HT1080 (cell line): Measurements from ENCODE around the gene APOB. TPM values are rescaled to one million over a fixed set of nuclear protein-coding genes. Genes with fewer than 3 reads are reported as not detected.

Experiments
- DNase-seq: peaks from one replicate; pipeline ENCODE4 v3.0.0-alpha.2; 2015; ENCODE audit warnings: low read depth
- total RNA-seq: library from RNA; depleted of rRNA; stranded (reverse); fragments of >200 nt; shearing (Covaris generic); gene quantifications from 2 replicates; pipeline ENCODE4 v1.2.3, GENCODE V29; 2014

APOB gene
- total RNA-seq, 1 experiment from 2014 or later, result 0.27 TPM

- no peak for DNase-seq
Observed at GRCh38 chr2:21020031-21020667, 23.7 kb downstream of the APOB start.

DNA sequence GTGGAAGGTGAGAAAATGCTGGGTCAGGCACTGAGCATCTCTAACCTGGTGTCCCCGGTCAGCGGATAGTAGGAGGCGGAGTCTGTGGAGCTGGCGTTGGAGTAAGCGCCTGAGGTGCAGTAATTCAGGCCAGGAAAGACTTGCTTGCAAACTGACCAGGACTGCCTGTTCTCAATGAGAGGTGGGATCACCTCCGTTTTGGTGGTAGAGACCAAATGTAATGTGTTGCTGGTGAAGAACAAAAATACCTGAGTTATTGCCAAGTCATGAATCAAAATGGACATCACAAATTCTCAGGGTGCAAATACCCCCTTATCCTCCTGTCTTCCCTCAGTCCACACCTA lies 24.2 kb downstream of the APOB start:
- no peak for DNase-seq

DNA sequence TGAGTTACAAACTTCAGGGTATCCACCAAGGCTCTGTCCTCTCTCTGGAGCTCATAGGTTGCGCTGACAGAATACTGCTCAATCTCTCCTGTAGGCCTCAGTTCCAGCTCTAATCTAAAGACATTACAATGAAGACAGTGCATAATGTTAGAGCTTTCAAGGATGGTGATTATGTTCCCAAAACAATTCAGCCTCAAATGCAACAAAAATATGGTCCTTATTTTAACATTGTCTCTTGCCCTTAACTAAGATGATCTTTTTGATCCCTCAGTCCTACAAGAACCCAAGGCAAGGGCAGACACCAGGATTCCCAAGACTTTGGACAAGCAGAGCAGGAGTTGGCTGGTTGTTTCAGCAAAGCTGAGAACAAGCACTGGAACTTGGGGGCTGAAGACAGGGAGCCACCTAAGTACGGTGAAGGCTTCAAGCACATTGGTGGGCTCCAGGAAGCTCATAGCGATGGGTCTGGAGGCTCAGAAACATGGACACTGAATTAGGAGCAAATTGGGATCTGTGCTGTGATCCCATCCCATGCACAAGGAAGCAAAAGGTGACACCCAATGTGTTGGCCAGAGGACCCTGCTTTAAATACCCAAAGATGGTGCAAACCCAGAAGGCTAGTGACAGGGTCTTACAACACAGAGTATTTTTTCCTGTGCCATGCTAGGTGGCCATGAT lies 24.7 kb downstream of the APOB start:
- no peak for DNase-seq

DNA sequence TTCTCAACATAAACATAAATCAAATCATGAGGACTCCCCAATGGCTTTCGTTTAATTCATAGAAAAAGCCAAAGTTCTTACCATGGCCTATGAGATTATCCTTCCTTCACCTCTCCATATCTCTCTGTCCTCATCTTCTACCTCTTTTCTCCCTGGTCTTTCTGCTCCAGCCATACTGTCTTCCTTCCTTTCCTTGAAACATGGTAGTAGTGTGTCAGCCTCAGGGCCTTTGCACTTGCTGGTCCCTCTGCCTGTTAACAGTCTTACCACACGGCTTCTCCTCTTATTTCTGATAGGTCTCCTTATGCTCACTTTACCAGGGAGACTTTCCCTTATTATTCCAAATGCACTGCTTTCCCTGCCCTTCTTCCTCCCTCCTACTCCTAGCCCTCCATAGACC lies 25.6 kb downstream of the APOB start:
- no peak for DNase-seq

DNA sequence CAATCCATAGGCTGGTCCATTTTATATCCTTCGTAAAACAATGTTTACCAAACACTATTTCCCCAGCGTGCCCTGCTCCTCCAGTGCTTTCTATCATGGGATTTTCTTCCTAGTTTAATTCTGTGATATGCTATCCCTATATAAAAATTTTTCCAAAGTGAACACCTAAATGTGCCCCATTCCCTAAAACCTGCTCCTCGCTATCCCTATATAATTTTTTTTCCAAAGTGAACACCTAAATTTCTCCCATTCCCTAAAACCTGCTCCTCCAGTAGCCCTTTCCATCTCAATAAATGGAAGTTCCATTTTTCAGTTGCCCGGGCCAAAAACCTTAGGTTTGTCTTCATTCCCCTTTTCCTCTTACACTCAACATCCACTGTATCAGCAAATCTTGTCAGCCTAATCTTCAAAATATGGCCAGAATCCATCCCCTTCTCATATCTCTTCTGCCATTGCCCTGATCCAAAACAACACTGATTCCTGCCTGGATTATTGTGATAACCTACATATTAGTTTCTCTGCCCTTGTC lies 26.1 kb downstream of the APOB start:
- DNase-seq, result no peak

GRCh38 chr2:21015281-21015645 lies 28.6 kb downstream of the APOB start:
- DNase-seq, result no peak

GRCh38 chr2:21014364-21015280 lies 29.3 kb downstream of the APOB start:
- no peak for DNase-seq

DNA sequence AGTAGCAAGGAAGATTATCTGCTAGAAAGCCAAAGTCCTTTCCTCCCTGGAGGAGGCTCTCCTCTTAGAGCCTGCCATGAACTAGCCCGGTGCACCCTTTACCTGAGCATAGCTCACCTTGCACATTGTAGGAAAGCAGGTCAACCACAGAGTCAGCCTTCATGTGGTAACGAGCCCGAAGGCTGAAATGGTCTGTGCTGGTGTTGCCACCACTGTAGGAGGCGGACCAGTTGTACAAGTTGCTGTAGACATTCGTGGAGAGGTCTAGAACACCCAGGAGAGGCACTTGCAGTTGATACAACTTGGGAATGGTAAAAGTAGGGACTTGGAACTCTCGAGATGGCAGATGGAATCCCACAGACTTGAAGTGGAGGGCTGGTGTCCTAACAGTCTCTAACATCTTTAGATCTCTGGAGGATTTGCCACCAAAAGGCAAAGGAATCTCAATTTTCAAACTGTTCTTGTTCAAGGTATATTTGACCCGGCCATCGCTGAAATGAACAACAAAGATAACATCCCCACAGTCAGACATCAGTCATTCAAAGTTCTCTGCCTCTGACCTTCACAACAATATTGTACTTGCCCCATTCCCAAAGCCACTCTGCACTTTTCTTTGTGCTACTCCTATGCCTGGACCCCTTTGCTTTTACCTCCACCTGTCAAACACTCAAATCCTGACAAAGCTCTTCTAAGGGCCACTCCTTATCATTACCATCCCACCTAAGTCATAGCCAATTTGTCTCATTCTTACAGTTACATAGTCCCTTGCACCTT lies 30.6 kb downstream of the APOB start:
- no peak for DNase-seq

- DNase-seq, result no peak
Observed at GRCh38 chr2:21012557-21012937, 31.3 kb downstream of the APOB start.

- no peak for DNase-seq
Observed at GRCh38 chr2:21011876-21012556, 31.9 kb downstream of the APOB start.

DNA sequence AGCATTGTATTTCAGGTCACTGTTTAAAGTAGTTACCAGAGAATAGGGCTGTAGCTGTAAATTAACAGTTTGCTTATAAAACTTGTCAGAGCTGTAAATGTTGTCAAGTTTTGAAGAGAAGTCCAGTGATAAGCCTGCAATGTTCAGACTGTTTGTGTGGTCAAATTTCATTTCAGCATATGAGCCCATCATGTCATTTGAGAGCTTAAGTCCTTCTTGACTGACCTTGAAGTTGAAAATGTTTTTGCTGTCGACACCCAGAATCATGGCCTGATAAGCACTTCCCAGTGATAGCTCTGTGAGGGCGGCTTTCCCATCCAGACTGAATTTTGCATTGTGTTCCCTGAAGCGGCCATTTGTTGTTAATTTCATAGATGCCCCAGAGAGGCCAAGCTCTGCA lies 32.4 kb downstream of the APOB start:
- DNase-seq, result no peak

DNA sequence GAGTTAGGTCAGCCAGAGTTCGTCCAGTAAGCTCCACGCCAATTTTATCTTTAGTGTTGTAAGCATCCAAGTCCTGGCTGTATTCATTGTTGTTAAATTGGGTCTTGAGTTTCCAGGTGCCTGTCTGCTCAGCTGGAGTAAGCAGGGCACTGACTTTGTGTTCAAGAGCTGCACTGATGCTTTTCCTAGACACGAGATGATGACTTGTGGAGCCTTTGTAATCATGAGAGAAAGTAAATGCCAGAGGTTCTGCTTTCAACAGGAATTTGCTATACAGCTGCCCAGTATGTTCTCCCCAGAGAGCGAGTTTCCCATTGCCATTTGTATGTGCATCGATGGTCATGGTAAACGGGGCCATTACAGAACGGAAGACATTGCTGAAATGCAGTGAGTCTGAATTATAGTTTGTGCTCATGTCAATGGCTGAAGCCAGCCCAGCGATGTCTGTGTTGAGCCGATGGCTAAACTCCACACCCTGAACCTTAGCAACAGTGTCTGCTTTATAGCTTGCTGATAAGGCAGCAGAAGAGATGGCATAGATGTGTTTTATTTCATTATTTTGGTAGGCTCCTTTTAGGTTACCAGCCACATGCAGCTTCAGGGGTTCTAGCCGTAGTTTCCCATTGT lies 32.9 kb downstream of the APOB start:
- DNase-seq, result no peak

DNA sequence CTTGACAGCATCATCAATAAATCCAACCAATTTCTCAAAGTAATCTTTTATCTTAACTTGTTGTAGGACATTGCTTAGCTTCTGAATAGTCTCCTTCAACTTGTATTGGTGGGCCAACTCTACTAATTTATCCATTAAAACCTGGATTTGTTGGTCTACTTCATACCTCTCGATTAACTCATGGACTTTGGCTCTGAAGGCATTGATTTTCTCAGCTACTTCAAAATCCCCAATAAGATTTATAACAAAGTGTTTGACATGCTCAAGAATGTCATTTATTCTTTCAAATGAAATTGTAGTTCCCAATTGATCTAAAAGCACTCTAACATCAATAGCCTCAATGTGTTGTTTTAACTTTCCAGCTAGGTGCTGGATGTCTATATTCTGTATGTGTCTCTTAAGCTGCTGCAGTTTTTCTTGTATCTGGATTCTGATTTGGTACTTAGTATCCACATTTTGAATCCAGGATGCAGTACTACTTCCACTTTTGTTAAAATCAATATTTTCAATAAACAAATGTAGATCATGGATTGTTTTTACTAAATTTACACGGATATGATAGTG lies 34.1 kb downstream of the APOB start:
- no peak for DNase-seq

GRCh38 chr2:21008790-21009661 lies 34.8 kb downstream of the APOB start:
- no peak for DNase-seq

- peak; percentile 3 for DNase-seq
Observed at GRCh38 chr2:21008014-21008789, 35.7 kb downstream of the APOB start.

- no peak for DNase-seq
Observed at GRCh38 chr2:21007129-21008013, 36.5 kb downstream of the APOB start.

DNA sequence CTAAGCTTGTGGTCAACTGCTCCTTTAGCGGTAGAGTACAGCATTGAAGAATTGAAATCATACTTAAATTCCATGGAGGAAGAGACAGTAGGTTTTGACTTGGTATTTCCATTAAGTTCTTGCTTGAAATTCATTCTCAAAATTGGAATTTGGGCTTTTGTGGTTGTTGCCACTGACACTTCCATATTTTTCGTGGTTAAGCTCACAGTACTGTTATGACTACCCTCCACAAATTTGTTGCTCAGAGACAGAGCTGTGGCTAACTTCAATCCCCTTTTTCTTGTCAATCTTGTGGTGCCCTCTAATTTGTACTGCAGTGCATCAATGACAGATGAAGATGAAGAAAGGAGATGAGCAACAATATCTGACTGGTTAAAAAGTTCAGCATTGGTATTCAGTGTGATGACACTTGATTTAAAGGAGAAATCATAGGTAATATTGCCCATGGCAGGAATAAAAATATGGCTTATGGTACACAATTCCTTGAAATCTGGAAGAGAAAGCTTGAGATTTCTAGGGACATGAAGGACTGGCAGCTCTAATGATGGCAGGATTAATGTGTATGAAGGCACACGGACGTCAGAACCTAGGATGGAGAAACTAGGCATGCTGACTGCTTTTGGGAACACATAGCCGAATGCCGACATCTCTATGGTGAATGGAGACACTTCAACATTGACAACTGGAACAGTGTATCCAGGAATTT lies 37.3 kb downstream of the APOB start:
- no peak for DNase-seq
